Measurements from ENCODE around the gene WNT6.
A peak's percentile ranks its signal among the peaks of the same experiment; 100 is the strongest.
"Not testable (repeated sequence)": the region's sequence is repeated elsewhere in the genome, so short reads cannot be mapped to it uniquely, and the experiment has no call there.

WNT6 gene

DNA sequence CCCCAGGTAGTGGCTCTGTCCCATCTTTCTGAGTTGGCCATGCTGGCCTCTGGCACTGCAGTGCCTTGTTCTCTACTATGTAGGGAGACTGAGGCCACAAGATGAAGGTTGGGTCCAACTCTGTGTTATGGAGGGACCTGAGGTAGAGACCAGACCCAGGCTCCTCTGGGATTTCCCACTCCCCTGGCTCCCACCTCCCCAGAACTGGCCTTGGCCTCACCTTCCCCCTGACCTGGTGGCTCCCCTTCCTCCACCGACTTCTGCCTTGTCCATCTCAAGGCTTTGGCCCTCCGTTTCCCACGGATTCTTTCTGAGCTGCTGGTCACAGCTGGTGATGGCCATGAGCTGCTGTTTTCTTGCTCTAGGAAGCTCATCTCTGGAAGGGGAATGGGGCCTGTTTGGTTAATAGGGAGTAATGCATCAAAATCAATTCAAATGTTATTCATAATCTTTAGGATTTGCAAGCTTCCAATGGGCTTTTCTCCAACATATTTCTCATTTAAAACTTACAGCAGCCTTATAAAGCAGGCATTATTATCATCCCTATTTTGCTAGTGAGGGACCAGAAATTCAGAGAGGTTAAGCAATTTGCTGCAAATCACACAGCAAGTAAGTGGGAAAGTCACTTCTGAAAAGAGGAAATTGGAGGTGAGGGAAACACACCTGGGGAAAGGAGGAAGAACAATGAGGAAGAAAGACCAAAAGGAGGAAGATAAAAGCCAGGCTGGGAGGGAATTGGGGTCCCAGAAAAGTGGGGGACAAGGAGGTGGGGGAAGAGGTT is 28.9 kb upstream of the WNT6 start:
- DNase-seq, result no peak

- DNase-seq, result no peak
Observed at GRCh38 chr2:218831378-218831990, 28.1 kb upstream of the WNT6 start, which contains the start of gene PRKAG3. Gene PRKAG3, minus strand, starts transcription at chr2:218831803.

- DNase-seq, result no peak
Observed at GRCh38 chr2:218832081-218832480, 27.5 kb upstream of the WNT6 start.

DNA sequence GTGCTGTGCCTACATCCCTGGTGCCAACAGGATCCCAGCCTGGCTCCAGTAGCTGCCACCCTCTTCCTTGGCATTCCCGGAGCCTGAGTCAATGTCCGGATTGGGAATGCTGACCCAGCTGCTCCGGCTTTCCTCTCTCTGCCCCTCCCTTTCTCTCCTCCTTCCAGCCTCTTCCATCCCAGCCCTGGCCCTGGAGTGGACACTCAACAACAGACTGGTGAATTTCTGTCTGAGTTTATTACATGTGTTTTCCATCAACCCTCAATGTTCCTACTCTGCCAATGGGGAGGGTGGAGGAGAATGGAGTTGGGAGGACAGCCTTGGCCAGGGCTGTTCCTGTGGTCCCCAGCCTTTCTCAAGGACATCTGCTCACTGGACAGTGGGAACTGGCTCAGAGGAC is 27.1 kb upstream of the WNT6 start:
- no peak for DNase-seq

- DNase-seq, result no peak
Observed at GRCh38 chr2:218833023-218833609, 26.5 kb upstream of the WNT6 start.

GRCh38 chr2:218834685-218835084 is 24.9 kb upstream of the WNT6 start:
- no peak for DNase-seq

GRCh38 chr2:218837495-218837894 is 22.1 kb upstream of the WNT6 start:
- no peak for DNase-seq

GRCh38 chr2:218839430-218839829 is 20.2 kb upstream of the WNT6 start:
- DNase-seq, result no peak

DNA sequence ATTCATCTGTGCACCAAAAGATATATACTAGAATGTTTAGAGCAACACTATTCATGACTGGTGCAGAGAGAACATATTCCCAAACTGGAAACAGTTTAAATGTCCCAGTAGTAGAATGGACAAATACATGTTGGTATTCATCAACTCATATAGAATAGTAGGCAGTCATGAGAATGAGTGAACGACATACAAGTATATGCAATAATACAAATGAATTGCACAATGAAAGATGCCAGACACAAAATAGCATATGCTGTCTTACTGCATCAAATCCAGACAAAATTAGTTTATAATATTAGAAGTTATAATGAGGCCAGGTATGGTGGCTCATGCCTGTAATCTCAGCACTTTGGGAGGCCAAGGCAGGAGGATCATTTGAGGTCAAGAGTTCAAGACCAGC is 19.7 kb upstream of the WNT6 start:
- DNase-seq, result no peak

DNA sequence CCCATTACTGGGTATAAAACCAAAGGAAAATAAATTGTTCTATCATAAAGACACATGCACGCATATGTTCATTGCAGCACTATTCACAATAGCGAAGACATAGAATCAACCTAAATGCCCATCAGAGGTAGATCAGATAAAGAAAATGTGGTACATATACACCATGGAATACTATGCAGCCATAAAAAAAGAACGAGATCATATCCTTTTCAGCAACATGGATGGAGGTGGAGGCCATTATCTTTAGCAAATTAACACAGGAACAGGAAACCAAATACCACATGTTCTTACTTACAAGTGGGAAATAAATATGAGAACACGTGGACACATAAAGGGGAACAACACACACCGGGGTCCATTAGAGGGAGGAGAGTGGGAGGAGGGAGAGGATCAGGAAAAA is 15.3 kb upstream of the WNT6 start:
- DNase-seq, result not testable (repeated sequence)

DNA sequence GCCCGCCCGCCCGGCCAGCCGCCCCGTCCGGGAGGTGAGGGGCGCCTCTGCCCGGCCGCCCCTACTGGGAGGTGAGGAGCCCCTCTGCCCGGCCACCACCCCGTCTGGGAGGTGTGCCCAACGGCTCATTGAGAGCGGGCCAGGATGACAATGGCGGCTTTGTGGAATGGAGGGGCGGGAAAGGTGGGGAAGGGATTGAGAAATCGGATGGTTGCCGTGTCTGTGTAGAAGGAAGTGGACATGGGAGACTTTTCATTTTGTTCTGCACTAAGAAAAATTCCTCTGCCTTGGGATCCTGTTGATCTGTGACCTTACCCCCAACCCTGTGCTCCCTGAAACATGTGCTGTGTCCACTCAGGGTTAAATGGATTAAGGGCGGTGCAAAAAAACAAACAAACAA is 12.6 kb upstream of the WNT6 start:
- DNase-seq, result not testable (repeated sequence)

DNA sequence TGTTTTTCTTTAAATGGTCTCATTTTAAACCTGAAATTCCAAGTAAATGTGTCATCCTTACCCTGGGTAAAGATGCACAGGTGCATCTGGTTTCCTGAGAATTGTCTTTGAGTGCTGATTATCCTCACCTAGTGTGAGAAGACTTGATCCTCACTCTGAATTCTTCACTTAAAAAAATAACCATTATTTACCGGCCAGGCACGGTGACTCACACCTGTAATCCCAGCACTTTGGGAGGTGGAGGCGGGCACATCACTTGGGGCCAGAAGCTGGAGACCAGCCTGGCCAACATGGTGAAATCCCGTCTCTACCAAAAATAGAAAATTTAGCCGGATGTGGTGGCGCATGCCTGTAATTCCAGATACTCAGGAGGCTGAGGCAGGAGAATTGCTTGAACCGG is 9.9 kb upstream of the WNT6 start:
- DNase-seq, result no peak

GRCh38 chr2:218850796-218851195 is 8.8 kb upstream of the WNT6 start:
- no peak for DNase-seq

- no peak for DNase-seq
Observed at GRCh38 chr2:218851286-218851685, 8.3 kb upstream of the WNT6 start.

GRCh38 chr2:218852911-218853667 is 6.5 kb upstream of the WNT6 start:
- DNase-seq, result peak; percentile 64

- DNase-seq, result no peak
Observed at GRCh38 chr2:218853766-218854165, 5.8 kb upstream of the WNT6 start.

DNA sequence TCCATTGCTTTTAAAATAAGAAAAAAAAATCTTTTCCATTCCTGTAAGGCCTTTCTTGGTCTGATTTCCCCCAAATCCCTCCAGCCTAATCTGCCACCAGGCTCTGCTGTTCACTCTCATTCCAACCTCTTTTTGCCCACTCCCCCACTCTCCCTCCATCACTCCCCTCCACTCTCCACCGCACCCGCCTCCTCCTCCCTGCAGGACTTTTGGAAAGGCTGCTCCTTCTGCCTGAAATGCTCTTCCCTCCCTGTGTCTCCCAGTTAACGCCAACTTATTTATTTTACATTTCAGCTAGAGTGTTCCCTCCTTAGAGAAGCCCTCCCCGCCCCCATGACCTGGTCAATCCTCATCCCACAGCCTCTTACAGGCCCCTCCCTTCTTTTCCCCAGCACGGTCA is 4.7 kb upstream of the WNT6 start:
- DNase-seq, result no peak

- no peak for DNase-seq
Observed at GRCh38 chr2:218855305-218856166, 4.1 kb upstream of the WNT6 start.

- no peak for DNase-seq
Observed at GRCh38 chr2:218856167-218856895, 3.3 kb upstream of the WNT6 start.

DNA sequence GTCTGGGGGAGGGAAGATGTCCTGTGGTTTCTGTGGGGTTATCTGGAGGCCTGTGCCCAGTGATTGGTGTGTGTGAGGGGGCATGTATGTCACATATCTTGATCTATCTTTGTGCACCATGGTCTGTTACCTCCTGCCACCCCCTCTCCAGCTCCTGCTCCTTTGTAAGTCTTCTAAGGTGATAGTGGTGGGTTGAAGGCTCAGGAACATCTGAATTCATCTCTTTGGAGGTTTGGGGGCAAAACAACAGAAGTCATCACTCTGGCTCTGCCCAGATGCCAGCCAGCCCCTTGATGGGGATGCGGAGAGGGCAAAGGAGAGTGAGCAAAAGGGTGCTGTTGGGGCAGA is 2.7 kb upstream of the WNT6 start:
- no peak for DNase-seq

- no peak for DNase-seq
Observed at GRCh38 chr2:218857371-218858137, 2.1 kb upstream of the WNT6 start.

Measured in T-helper 9 cell (primary cell).